AG08396 (cell line): ENCODE measurements around the gene CLEC17A.
"Not testable (repeated sequence)": the region's sequence is repeated elsewhere in the genome, so short reads cannot be mapped to it uniquely, and the experiment has no call there.

ENCODE experiments used
- DNase-seq: peaks from one replicate; pipeline ENCODE4 v3.0.0; 2012; ENCODE audit warnings: low spot score, mixed read lengths

The CLEC17A gene

GRCh38 chr19:14582894-14583340, at the start of gene CLEC17A:
CLEC17A (plus strand) TSS chr19:14583084; CDS start chr19:14583161, 77 bp downstream.
- no peak for DNase-seq

- DNase-seq: no peak
These were observed 49.4 kb upstream of the CLEC17A start for GRCh38 chr19:14533450-14533849.

- DNase-seq: peak; percentile 41
These were observed 45.8 kb upstream of the CLEC17A start for GRCh38 chr19:14536926-14537692.

- no peak for DNase-seq
These were observed 42.0 kb upstream of the CLEC17A start for GRCh38 chr19:14540741-14541525.

GRCh38 chr19:14541979-14542378, 40.9 kb upstream of the CLEC17A start:
- not testable (repeated sequence) for DNase-seq

- no peak for DNase-seq
These were observed 40.1 kb upstream of the CLEC17A start for GRCh38 chr19:14542711-14543328.

- no peak for DNase-seq
These were observed 38.8 kb upstream of the CLEC17A start for GRCh38 chr19:14544047-14544446.

- no peak for DNase-seq
These were observed 37.7 kb upstream of the CLEC17A start for GRCh38 chr19:14544977-14545715.

GRCh38 chr19:14545716-14546082, 37.2 kb upstream of the CLEC17A start:
- no peak for DNase-seq

- DNase-seq: no peak
These were observed 32.6 kb upstream of the CLEC17A start for GRCh38 chr19:14550201-14550754.

GRCh38 chr19:14551134-14552005, 31.5 kb upstream of the CLEC17A start:
- peak; percentile 43 for DNase-seq

GRCh38 chr19:14552006-14552360, 30.9 kb upstream of the CLEC17A start:
- not testable (repeated sequence) for DNase-seq

- no peak for DNase-seq
These were observed 29.6 kb upstream of the CLEC17A start for GRCh38 chr19:14553042-14553938.

GRCh38 chr19:14553939-14554243, 29.0 kb upstream of the CLEC17A start:
- no peak for DNase-seq

GRCh38 chr19:14554382-14554812, 28.5 kb upstream of the CLEC17A start:
- no peak for DNase-seq

- no peak for DNase-seq
These were observed 26.8 kb upstream of the CLEC17A start for GRCh38 chr19:14555918-14556661.

GRCh38 chr19:14556662-14557188, 26.2 kb upstream of the CLEC17A start:
- DNase-seq: peak; percentile 94

- DNase-seq: no peak
These were observed 24.4 kb upstream of the CLEC17A start for GRCh38 chr19:14558370-14559066.
